Uterus (tissue), 2 donors: ENCODE data around the gene VSIG1.

Experiments
- POLR2A ChIP-seq, 2 donors: fragments of 450-650 bp; IDR thresholded peaks; one replicate each; pipeline ENCODE4 v1.6.1; 2016; ENCODE audit warnings: antibody characterized with exemption in 2 of 2, mild to moderate bottlenecking in 1 of 2, moderate library complexity in 1 of 2
- TF ChIP-seq, protein P1 (sequence below), 4 experiments: fragments of 200-600 bp in 2 of 4; fragments of 450-650 bp in 2 of 4; sonication (generic) in 2 of 4; IDR thresholded peaks; one replicate each; pipeline ENCODE4 v1.5.1; 2016 to 2019; ENCODE audit warnings: antibody characterized with exemption in 4 of 4, mild to moderate bottlenecking in 2 of 4, moderate library complexity in 1 of 4

DNA sequence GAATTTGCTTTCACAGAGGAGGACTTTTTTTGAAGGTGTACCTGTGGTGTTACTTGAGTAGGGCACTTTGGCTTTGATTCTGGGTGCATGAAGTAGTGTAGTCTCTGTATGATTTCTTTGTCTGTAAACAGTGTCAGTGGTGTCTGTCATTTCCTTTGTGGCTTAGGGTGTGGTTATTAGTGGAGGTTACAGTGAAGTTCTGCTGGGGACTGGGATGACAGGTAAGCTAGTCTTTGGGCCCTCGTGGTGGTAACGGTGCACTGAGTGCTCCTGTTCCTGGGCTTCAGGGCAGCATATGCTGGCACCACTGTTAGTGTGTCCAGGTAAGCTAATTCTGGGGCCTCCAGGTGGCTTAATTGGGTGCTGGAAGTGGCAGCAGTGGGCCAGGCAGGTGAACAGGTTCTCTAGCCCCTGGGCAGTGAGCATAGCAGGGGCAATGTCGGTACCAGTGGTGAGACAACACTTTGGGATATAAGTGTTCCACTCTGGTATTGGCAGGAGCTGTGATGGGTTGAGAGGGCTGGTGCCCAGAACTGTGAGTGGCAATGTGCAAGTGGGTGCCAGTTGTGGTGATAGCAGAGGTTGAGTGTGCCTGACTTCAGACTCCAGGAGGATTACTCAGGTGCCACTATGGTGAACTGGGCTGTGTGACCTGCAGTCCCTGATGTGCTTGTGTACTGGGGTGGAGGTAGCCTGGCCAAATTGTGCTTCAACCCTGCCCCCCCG is 26.0 kb upstream of the VSIG1 start:
- TF ChIP-seq, protein P1, sequence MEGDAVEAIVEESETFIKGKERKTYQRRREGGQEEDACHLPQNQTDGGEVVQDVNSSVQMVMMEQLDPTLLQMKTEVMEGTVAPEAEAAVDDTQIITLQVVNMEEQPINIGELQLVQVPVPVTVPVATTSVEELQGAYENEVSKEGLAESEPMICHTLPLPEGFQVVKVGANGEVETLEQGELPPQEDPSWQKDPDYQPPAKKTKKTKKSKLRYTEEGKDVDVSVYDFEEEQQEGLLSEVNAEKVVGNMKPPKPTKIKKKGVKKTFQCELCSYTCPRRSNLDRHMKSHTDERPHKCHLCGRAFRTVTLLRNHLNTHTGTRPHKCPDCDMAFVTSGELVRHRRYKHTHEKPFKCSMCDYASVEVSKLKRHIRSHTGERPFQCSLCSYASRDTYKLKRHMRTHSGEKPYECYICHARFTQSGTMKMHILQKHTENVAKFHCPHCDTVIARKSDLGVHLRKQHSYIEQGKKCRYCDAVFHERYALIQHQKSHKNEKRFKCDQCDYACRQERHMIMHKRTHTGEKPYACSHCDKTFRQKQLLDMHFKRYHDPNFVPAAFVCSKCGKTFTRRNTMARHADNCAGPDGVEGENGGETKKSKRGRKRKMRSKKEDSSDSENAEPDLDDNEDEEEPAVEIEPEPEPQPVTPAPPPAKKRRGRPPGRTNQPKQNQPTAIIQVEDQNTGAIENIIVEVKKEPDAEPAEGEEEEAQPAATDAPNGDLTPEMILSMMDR (IDR thresholded peaks at IDR 0.05): no peak
- no peak for TF ChIP-seq POLR2A (IDR thresholded peaks at IDR 0.05)
